SU-DHL-6 (cell line): ENCODE data around the gene DUSP28.

Source experiments
- H2AFZ ChIP-seq: fragments of 200-600 bp; sonication (generic); 2 replicates; pipeline ENCODE4 v1.6.1; 2014; ENCODE audit warnings: low read depth, mild to moderate bottlenecking, moderate library complexity, mixed read lengths, antibody characterized with exemption, low read length; ENCODE audit not compliant: severe bottlenecking
- H3F3A ChIP-seq: fragments of 200-600 bp; shearing (Covaris generic); 2 replicates; pipeline ENCODE4 v1.6.0; 2016; ENCODE audit warnings: antibody characterized with exemption, mild to moderate bottlenecking; ENCODE audit not compliant: insufficient read depth
- H3K27ac ChIP-seq: fragments of 200-600 bp; sonication (generic); 2 replicates; pipeline ENCODE4 v1.5.1; 2016; ENCODE audit warnings: low read depth, mild to moderate bottlenecking, low read length, moderate library complexity, mixed read lengths
- H3K27me3 ChIP-seq: fragments of 200-600 bp; sonication (generic), shearing (Covaris generic); 2 replicates; pipeline ENCODE4 v1.6.0; 2014; ENCODE audit warnings: mild to moderate bottlenecking, low read length
- H3K36me3 ChIP-seq: fragments of 200-600 bp; sonication (generic); 2 replicates; pipeline ENCODE4 v1.6.1; 2014; ENCODE audit warnings: mild to moderate bottlenecking, low read length, mixed read lengths
- H3K4me2 ChIP-seq: fragments of 300-600, 200-600 bp; shearing (Covaris generic), sonication (generic); 2 replicates; pipeline ENCODE4 v1.6.0; 2014; ENCODE audit warnings: low read length, low read depth, mild to moderate bottlenecking; ENCODE audit not compliant: poor library complexity, severe bottlenecking
- H3K4me3 ChIP-seq: fragments of 200-600 bp; sonication (generic); 2 replicates; pipeline ENCODE4 v1.5.1; 2014; ENCODE audit warnings: antibody characterized with exemption, low read length, mild to moderate bottlenecking, mixed read lengths; ENCODE audit not compliant: insufficient read depth, poor library complexity, severe bottlenecking
- H3K79me2 ChIP-seq: fragments of 200-600 bp; sonication (generic); 2 replicates; pipeline ENCODE4 v1.6.1; 2014; ENCODE audit warnings: mild to moderate bottlenecking, low read length, moderate library complexity; ENCODE audit not compliant: insufficient read depth
- H3K9ac ChIP-seq: fragments of 200-600 bp; sonication (generic); 2 replicates; pipeline ENCODE4 v1.7.0; 2014; ENCODE audit warnings: mild to moderate bottlenecking, low read length
- H3K9me2 ChIP-seq: fragments of 200-600 bp; sonication (generic); replicated peaks from 2 replicates; pipeline ENCODE4 v1.6.1; 2014; ENCODE audit warnings: low read length; ENCODE audit not compliant: insufficient read depth
- H3K9me3 ChIP-seq: fragments of 200-600 bp; sonication (generic); 2 replicates; pipeline ENCODE4 v1.6.1; 2014; ENCODE audit warnings: low read length, mixed read lengths; ENCODE audit not compliant: insufficient read depth
- H4K20me1 ChIP-seq: fragments of 200-600 bp; sonication (generic); 2 replicates; pipeline ENCODE4 v1.6.1; 2014; ENCODE audit warnings: low read depth, mild to moderate bottlenecking, antibody characterized with exemption, low read length, moderate library complexity, mixed read lengths
- CTCF ChIP-seq: fragments of 200-600 bp; sonication (generic); IDR thresholded peaks from one replicate; pipeline ENCODE4 v1.5.1; 2017; ENCODE audit warnings: antibody characterized with exemption, mild to moderate bottlenecking, low read length, moderate library complexity; ENCODE audit not compliant: insufficient read depth, poor library complexity, severe bottlenecking
- EZH2phosphoT487 ChIP-seq: fragments of 200-600 bp; sonication (generic), shearing (Covaris generic); conservative IDR thresholded peaks from 2 replicates; pipeline ENCODE4 v1.6.1; 2018; ENCODE audit warnings: mild to moderate bottlenecking, antibody characterized with exemption, low read length, moderate library complexity, mixed read lengths

DUSP28 gene

GRCh38 chr2:240603081-240603835 lies 43.1 kb downstream of the DUSP28 start:
- Histone ChIP-seq H3F3A (no peaks in the 10 kb centered on the region), H3K79me2 (no peaks in the 10 kb centered on the region), H4K20me1 (no peaks in the 10 kb centered on the region), H3K9me2 (no peaks in the 10 kb centered on the region), H3K4me2 (no peak overlapping the region), H2AFZ (no peak overlapping the region), H3K9ac (no peak overlapping the region), H3K9me3 (no peaks in the 10 kb centered on the region), H3K4me3 (no peak overlapping the region), H3K36me3 (no peaks in the 10 kb centered on the region), H3K27me3 (no peaks in the 10 kb centered on the region), H3K27ac (no peak overlapping the region)
- TF ChIP-seq CTCF: no peak
- TF ChIP-seq EZH2phosphoT487: no peak

- Histone ChIP-seq H2AFZ (no peak overlapping the region), H3K9ac (no peak overlapping the region), H3K9me2 (no peaks in the 10 kb centered on the region), H3K9me3 (no peaks in the 10 kb centered on the region), H3K79me2 (no peaks in the 10 kb centered on the region), H3K4me2 (no peak overlapping the region), H4K20me1 (no peaks in the 10 kb centered on the region), H3F3A (no peaks in the 10 kb centered on the region), H3K27me3 (no peaks in the 10 kb centered on the region), H3K27ac (no peak overlapping the region), H3K36me3 (no peaks in the 10 kb centered on the region), H3K4me3 (no peak overlapping the region)
- TF ChIP-seq CTCF (no peak), EZH2phosphoT487 (no peak)
Measured at GRCh38 chr2:240603846-240604245, 43.7 kb downstream of the DUSP28 start.

GRCh38 chr2:240604291-240604938 lies 44.3 kb downstream of the DUSP28 start:
- Histone ChIP-seq H4K20me1 (no peaks in the 10 kb centered on the region), H3K4me2 (no peak overlapping the region), H3K9me2 (no peaks in the 10 kb centered on the region), H3K79me2 (no peaks in the 10 kb centered on the region), H3K9ac (no peak overlapping the region), H3K27me3 (no peaks in the 10 kb centered on the region), H3K36me3 (no peaks in the 10 kb centered on the region), H3F3A (no peaks in the 10 kb centered on the region), H3K27ac (no peak overlapping the region), H3K4me3 (no peak overlapping the region), H2AFZ (no peak overlapping the region), H3K9me3 (no peaks in the 10 kb centered on the region)
- no peak for TF ChIP-seq CTCF
- no peak for TF ChIP-seq EZH2phosphoT487
